Measurements from ENCODE around the gene SEC14L2. TPM values are rescaled to one million over a fixed set of nuclear protein-coding genes. Genes with fewer than 3 reads are reported as not detected.
"Not testable (repeated sequence)": the region's sequence is repeated elsewhere in the genome, so short reads cannot be mapped to it uniquely, and the experiment has no call there.

The SEC14L2 gene
- total RNA-seq, 1 experiment from 2014 or later: 8.2 TPM

GRCh38 chr22:30402028-30402765 is 5.4 kb downstream of the SEC14L2 start:
- H3K36me3 Mint-ChIP-seq (ENCODE audit: insufficient read depth in 1 of 3, low read depth in 3 of 3): peaks cover 0 to 29% (median 14%) of the 10 kb centered on the region in 3 experiments; a peak in 4 of 7 replicates
- H3K9ac ChIP-seq (ENCODE audit: extremely low read depth, insufficient read length, low read length): no peak overlapping the region
- peaks cover 25 to 27% of the 10 kb centered on the region in 2 experiments for H3K4me1 Mint-ChIP-seq
- H3K4ac ChIP-seq (ENCODE audit: low read depth, low read length): no peak overlapping the region
- H3K4me2 ChIP-seq (ENCODE audit: insufficient read depth, insufficient read length, low read length): peak overlapping the region; percentile 17
- peaks cover 26% of the 10 kb centered on the region for H3K27me3 Mint-ChIP-seq (ENCODE audit: low read depth)
- no peak for TF ChIP-seq CTCF (conservative IDR thresholded peaks at IDR 0.05)
- no peak overlapping the region for H3K23ac ChIP-seq (ENCODE audit: insufficient read length, low read depth, low read length)
- H3K23me2 ChIP-seq (ENCODE audit: insufficient read length, low read depth, low read length, poor library complexity, severe bottlenecking): peaks cover 5% of the 10 kb centered on the region
- DNase-seq: no peak
- WGBS (ENCODE audit: extremely low coverage, insufficient read length, low lambda C conversion rate): no CpG with 5 or more reads among the region's 5 CpGs
- H2AK5ac ChIP-seq (ENCODE audit: insufficient read length, low read length): no peak overlapping the region
- no peak overlapping the region for H4K8ac ChIP-seq (replicated peaks; ENCODE audit: insufficient read length, low read depth, low read length)
- H2BK12ac ChIP-seq (ENCODE audit: insufficient read length, low read depth, low read length): no peak overlapping the region
- no peak overlapping the region; the same call in 1 of the 2 replicates for H3K14ac ChIP-seq (ENCODE audit: insufficient read depth, low read length)
- no peak overlapping the region for H2BK20ac ChIP-seq (ENCODE audit: low read depth, low read length, poor library complexity, severe bottlenecking)
- H3K27ac ChIP-seq (ENCODE audit: insufficient read length, low read depth, low read length): no peak overlapping the region
- H3K79me1 ChIP-seq (ENCODE audit: insufficient read depth, low read depth, low read length, poor library complexity, severe bottlenecking): no peaks in the 10 kb centered on the region
- no peaks in the 10 kb centered on the region for H3K79me2 ChIP-seq (ENCODE audit: insufficient read depth, low read length)
- no peaks in the 10 kb centered on the region for H4K20me1 ChIP-seq (ENCODE audit: control insufficient read depth, insufficient read depth, insufficient read length)
- no peak overlapping the region for H3T11ph ChIP-seq (ENCODE audit: low read length)
- H4K91ac ChIP-seq (ENCODE audit: insufficient read length, low read depth, low read length): no peak overlapping the region
- H3K4me1 ChIP-seq (ENCODE audit: insufficient read depth, low read length): peaks cover 6% of the 10 kb centered on the region; the same call in 1 of the 2 replicates
- peaks cover 4% of the 10 kb centered on the region; the same call in 1 of the 2 replicates for H3K27me3 ChIP-seq (ENCODE audit: insufficient read depth, low read length)
- H2BK15ac ChIP-seq (ENCODE audit: low read depth, low read length): no peak overlapping the region
- H3K18ac ChIP-seq (ENCODE audit: insufficient read length, low read depth, low read length): no peak overlapping the region
- peak overlapping the region in 1 of 2 experiments; percentile 15; a peak in 1 of 5 replicates for H3K4me3 Mint-ChIP-seq
- no peaks in the 10 kb centered on the region for H3K9me3 ChIP-seq (ENCODE audit: control insufficient read depth, low read depth, low read length)
- H3K56ac ChIP-seq (ENCODE audit: insufficient read length, low read depth, low read length): no peak overlapping the region
- H2AFZ ChIP-seq (ENCODE audit: low read length): no peak overlapping the region
- H3K27ac Mint-ChIP-seq: peak overlapping the region; percentile 52 to 85 (median 57); a peak in 5 of 7 replicates
- H4K5ac ChIP-seq (ENCODE audit: insufficient read length, low read depth, low read length): no peak overlapping the region
- no peaks in the 10 kb centered on the region; a peak in 1 of 5 replicates for H3K9me3 Mint-ChIP-seq
- H2BK120ac ChIP-seq (ENCODE audit: low read depth, low read length, poor library complexity, severe bottlenecking): no peak overlapping the region
- no peak overlapping the region for H2BK5ac ChIP-seq (ENCODE audit: insufficient read length, low read length)

DNA sequence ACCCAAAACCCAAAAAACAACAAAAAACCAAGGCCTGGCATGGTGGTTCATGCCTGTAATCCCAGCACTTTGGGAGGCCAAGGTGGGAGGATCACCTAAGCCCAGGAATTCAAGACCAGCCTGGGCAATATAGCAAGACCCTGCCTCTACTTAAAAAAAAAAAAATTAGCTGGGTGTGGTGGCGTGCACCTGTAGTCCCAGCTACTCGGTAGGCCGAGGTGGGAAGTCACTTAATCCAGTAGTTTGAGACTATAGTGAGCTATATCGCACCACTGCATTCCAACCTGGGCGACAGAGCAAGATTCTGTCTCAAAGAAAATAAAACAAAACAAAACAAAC is 5.9 kb downstream of the SEC14L2 start:
- not testable (repeated sequence) for H2BK120ac ChIP-seq (ENCODE audit: low read depth, low read length, poor library complexity, severe bottlenecking); H3K23me2 ChIP-seq (ENCODE audit: insufficient read length, low read depth, low read length, poor library complexity, severe bottlenecking); H3K9ac ChIP-seq (ENCODE audit: extremely low read depth, insufficient read length, low read length); H3K4me2 ChIP-seq (ENCODE audit: insufficient read depth, insufficient read length, low read length); H2BK12ac ChIP-seq (ENCODE audit: insufficient read length, low read depth, low read length); H2AFZ ChIP-seq (ENCODE audit: low read length); H3T11ph ChIP-seq (ENCODE audit: low read length); H3K9me3 ChIP-seq (ENCODE audit: control insufficient read depth, low read depth, low read length); DNase-seq; H3K14ac ChIP-seq (ENCODE audit: insufficient read depth, low read length); H4K8ac ChIP-seq (replicated peaks; ENCODE audit: insufficient read length, low read depth, low read length); H2BK20ac ChIP-seq (ENCODE audit: low read depth, low read length, poor library complexity, severe bottlenecking); H3K4ac ChIP-seq (ENCODE audit: low read depth, low read length); H3K27me3 ChIP-seq (ENCODE audit: insufficient read depth, low read length); H3K9me3 Mint-ChIP-seq; H2AK5ac ChIP-seq (ENCODE audit: insufficient read length, low read length); H2BK15ac ChIP-seq (ENCODE audit: low read depth, low read length); H3K27ac Mint-ChIP-seq; H4K20me1 ChIP-seq (ENCODE audit: control insufficient read depth, insufficient read depth, insufficient read length); H3K79me2 ChIP-seq (ENCODE audit: insufficient read depth, low read length); H3K27ac ChIP-seq (ENCODE audit: insufficient read length, low read depth, low read length); H3K56ac ChIP-seq (ENCODE audit: insufficient read length, low read depth, low read length); H2BK5ac ChIP-seq (ENCODE audit: insufficient read length, low read length); H4K91ac ChIP-seq (ENCODE audit: insufficient read length, low read depth, low read length); H3K79me1 ChIP-seq (ENCODE audit: insufficient read depth, low read depth, low read length, poor library complexity, severe bottlenecking); H3K23ac ChIP-seq (ENCODE audit: insufficient read length, low read depth, low read length); H4K5ac ChIP-seq (ENCODE audit: insufficient read length, low read depth, low read length); H3K4me1 ChIP-seq (ENCODE audit: insufficient read depth, low read length); H3K18ac ChIP-seq (ENCODE audit: insufficient read length, low read depth, low read length); H3K4me3 Mint-ChIP-seq
- Mint-ChIP-seq H3K4me1 (peaks cover 22 to 24% of the 10 kb centered on the region in 2 experiments), H3K27me3 (ENCODE audit: low read depth) (peaks cover 21% of the 10 kb centered on the region), H3K36me3 (ENCODE audit: insufficient read depth in 1 of 3, low read depth in 3 of 3) (peaks cover 0 to 31% (median 16%) of the 10 kb centered on the region in 3 experiments; a peak in 4 of 7 replicates)
- WGBS (ENCODE audit: extremely low coverage, insufficient read length, low lambda C conversion rate): no CpG with 5 or more reads among the region's 5 CpGs
